Glutamatergic neuron (in vitro differentiated cells): ENCODE measurements around the gene MGA. TPM values are rescaled to one million over a fixed set of nuclear protein-coding genes. Genes with fewer than 3 reads are reported as not detected.
A peak's percentile ranks its signal among the peaks of the same experiment; 100 is the strongest.

Experiments used
- DNase-seq: peaks from one replicate; pipeline ENCODE4 v3.0.0; 2022
- H3K27ac Mint-ChIP-seq: one replicate; pipeline ENCODE4 v1.8.0; 2020; ENCODE audit warnings: mild to moderate bottlenecking, mixed read lengths, inconsistent platforms; ENCODE audit not compliant: unreplicated experiment
- H3K27me3 Mint-ChIP-seq: one replicate; pipeline ENCODE4 v1.8.0; 2020; ENCODE audit warnings: mild to moderate bottlenecking, moderate library complexity, mixed read lengths, inconsistent platforms; ENCODE audit not compliant: unreplicated experiment
- H3K36me3 Mint-ChIP-seq: one replicate; pipeline ENCODE4 v1.8.0; 2020; ENCODE audit warnings: mild to moderate bottlenecking, mixed read lengths, inconsistent platforms; ENCODE audit not compliant: unreplicated experiment
- H3K4me1 Mint-ChIP-seq: one replicate; pipeline ENCODE4 v1.8.0; 2020; ENCODE audit warnings: mild to moderate bottlenecking, low read depth, mixed read lengths, inconsistent platforms; ENCODE audit not compliant: unreplicated experiment
- H3K4me3 Mint-ChIP-seq: one replicate; pipeline ENCODE4 v1.8.0; 2020; ENCODE audit warnings: mild to moderate bottlenecking, mixed read lengths, inconsistent platforms; ENCODE audit not compliant: unreplicated experiment
- H3K9me3 Mint-ChIP-seq: one replicate; pipeline ENCODE4 v1.8.0; 2020; ENCODE audit warnings: mild to moderate bottlenecking, moderate library complexity, mixed read lengths, inconsistent platforms; ENCODE audit not compliant: unreplicated experiment
- CTCF ChIP-seq: fragments of 200-600 bp; sonication (generic); IDR thresholded peaks from one replicate; pipeline ENCODE4 v1.5.0; 2021; ENCODE audit not compliant: partially characterized antibody, unreplicated experiment
- total RNA-seq: library from RNA; stranded (reverse); fragmentation: NEBNext Ultra II Directional; extraction: Animal tissue kit (Norgen Biotek cat#: 25700); gene quantifications from one replicate; pipeline ENCODE4 v1.2.1, GENCODE V29; 2021; ENCODE audit not compliant: unreplicated experiment

MGA gene
- total RNA-seq, 1 donor from 2014 or later, result 68.9 TPM

DNA sequence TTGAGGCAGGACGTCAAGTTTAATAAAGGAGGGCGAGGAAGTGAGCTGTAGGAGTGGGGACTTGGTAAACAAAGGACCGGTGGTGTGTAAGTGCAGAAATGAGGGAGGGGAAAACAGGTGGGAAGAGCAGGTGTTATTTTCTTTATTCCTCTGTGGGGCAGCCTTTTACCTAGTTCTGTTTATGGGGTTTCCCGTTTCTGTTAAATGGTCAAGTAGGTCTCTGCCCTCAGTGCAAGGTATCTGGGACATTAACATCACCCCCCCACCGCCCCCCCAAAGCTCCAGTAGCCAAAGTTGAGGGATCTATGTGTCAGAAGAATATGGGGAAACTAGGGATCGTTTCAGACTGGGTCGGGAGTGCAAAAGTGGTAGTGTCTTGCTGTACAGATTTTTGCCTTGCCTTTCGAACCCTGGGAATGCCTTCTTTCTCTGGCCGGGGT is 893 bp downstream of the MGA start:
- Mint-ChIP-seq H3K4me1 (peaks cover 8% of the 10 kb centered on the region), H3K9me3 (peaks cover 5% of the 10 kb centered on the region), H3K4me3 (peak overlapping the region; percentile 98), H3K27ac (peak overlapping the region; percentile 88), H3K27me3 (peaks cover 12% of the 10 kb centered on the region), H3K36me3 (peaks cover 6% of the 10 kb centered on the region)
- no peak for TF ChIP-seq CTCF
- DNase-seq, result no peak

DNA sequence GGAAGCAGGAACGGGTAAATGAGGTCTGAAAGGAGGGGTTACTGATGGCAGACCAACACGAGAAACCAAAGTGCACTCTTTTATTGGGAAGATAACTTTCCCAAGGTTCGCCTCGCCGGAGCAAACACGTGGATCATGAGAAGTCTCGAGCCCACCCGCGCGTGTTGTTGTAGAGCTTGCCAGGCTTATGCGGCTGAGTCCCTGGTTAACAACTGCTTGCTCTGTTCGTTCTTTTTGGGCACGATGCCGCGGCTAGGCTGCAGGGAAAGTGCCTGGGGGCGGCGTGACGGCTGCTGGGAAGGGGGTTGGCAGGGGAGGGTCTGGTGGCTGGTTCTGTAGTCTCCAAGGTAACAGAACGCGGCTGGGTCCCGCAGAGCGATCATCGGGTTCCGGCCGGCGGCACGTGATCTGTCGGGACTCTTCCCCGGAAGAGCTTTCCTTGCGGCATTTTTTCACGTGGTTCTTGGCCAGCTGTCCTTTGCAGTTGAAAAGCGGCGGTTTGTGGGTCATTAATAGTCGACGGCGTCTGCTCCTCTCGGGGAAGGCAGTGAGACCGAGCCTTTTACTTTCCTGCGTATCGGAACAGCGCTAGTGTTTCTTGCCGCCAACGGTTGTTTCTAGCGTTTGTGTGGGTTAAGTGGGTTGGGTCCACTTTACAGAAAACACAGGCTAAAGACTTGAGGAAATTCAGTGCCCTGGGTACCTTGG is 1.5 kb downstream of the MGA start:
- Mint-ChIP-seq H3K36me3 (peaks cover 6% of the 10 kb centered on the region), H3K27ac (peak overlapping the region; percentile 88), H3K27me3 (peaks cover 12% of the 10 kb centered on the region), H3K9me3 (peaks cover 5% of the 10 kb centered on the region), H3K4me3 (peak overlapping the region; percentile 98), H3K4me1 (peaks cover 8% of the 10 kb centered on the region)
- TF ChIP-seq CTCF, result no peak
- DNase-seq, result peak; percentile 79

DNA sequence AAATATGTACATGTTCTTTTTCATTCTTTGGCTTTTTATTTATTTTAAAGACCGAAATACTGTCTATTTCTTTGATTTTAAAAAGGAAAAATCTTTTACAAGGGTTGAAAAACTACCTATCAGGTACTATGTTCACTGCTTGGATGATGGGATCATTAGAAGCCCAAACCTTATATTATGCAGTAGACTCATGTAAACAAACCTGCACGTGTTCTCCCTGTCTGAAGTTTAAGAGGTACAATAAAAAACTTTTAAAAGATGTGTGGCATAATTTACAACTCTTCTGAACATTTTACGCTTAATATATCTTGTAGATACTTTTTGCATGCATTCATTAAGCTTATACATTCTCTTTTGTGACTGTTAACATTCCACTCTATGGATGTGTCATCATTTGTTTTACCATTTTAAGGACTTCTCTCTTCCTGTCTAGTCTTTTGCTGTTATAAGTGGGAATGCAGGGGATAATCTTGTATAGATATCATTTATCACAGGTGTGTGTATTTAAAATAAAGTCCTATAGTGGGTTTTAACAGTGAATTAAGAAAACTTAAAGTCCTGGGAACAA is 6.2 kb downstream of the MGA start:
- Mint-ChIP-seq H3K36me3 (no peaks in the 10 kb centered on the region), H3K4me1 (peaks cover 4% of the 10 kb centered on the region), H3K9me3 (no peaks in the 10 kb centered on the region), H3K27me3 (peaks cover 3% of the 10 kb centered on the region), H3K4me3 (no peak overlapping the region), H3K27ac (no peak overlapping the region)
- DNase-seq, result no peak
- no peak for TF ChIP-seq CTCF

DNA sequence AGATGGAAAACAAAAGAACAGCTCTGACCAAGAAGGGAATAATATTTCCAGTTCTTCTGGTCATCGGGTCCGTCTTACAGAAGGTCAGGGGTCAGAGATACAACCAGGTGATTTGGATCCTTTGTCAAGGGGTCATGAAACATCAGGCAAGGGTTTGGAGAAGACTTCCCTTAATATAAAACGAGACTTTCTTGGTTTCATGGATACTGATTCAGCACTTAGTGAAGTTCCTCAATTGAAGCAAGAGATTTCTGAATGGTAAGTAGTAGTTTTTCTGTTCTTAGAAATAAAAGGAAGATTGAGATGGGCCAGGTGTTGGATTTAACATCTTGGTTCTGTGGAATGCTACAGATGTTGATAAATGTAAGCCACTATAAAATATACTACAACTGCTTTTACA is 9.5 kb downstream of the MGA start:
- H3K27me3 Mint-ChIP-seq, result no peaks in the 10 kb centered on the region
- no peak overlapping the region for H3K27ac Mint-ChIP-seq
- no peaks in the 10 kb centered on the region for H3K36me3 Mint-ChIP-seq
- no peak for DNase-seq
- no peak overlapping the region for H3K4me3 Mint-ChIP-seq
- no peak for TF ChIP-seq CTCF
- H3K4me1 Mint-ChIP-seq, result no peaks in the 10 kb centered on the region
- no peaks in the 10 kb centered on the region for H3K9me3 Mint-ChIP-seq
